ENCODE data around the gene ILF2. TPM values are rescaled to one million over a fixed set of nuclear protein-coding genes. Genes with fewer than 3 reads are reported as not detected.

Gene ILF2
- total RNA-seq, 3 donors from 2014 or later (not counting 1 experiment from before 2014, with no cell fraction given), result 97.6 to 134 (median 110) TPM

DNA sequence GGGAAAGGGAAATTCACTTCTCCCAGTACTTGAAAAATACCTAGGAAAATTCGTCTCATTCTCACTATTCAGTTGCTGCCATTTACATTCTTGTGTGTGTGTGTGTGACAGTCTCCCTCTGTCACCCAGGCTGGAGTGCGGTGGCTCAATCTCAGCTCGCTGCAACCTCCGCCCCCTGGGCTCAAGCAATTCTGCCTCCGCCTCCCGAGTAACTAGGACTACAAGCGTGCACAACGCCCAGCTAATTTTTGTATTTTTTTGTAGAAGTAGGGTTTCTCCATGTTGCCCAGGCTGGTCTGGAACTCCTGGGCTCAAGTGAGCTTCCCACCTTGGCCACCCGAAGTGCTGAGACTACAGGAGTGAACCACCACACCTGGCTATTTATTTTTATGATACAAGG, 11.1 kb downstream of the ILF2 start:
- TF ChIP-seq, protein P1, sequence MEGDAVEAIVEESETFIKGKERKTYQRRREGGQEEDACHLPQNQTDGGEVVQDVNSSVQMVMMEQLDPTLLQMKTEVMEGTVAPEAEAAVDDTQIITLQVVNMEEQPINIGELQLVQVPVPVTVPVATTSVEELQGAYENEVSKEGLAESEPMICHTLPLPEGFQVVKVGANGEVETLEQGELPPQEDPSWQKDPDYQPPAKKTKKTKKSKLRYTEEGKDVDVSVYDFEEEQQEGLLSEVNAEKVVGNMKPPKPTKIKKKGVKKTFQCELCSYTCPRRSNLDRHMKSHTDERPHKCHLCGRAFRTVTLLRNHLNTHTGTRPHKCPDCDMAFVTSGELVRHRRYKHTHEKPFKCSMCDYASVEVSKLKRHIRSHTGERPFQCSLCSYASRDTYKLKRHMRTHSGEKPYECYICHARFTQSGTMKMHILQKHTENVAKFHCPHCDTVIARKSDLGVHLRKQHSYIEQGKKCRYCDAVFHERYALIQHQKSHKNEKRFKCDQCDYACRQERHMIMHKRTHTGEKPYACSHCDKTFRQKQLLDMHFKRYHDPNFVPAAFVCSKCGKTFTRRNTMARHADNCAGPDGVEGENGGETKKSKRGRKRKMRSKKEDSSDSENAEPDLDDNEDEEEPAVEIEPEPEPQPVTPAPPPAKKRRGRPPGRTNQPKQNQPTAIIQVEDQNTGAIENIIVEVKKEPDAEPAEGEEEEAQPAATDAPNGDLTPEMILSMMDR (IDR thresholded peaks at IDR 0.05), result no peak
- no peaks in the 10 kb centered on the region for H3K9me3 ChIP-seq (ENCODE audit: control insufficient read depth, insufficient read depth, low read length)
- H3K4me1 Mint-ChIP-seq, result peaks cover 7 to 13% of the 10 kb centered on the region in 2 donors
- no peak for DNase-seq
- peak overlapping the region; percentile 92 for H3K4me3 Mint-ChIP-seq
- no peaks in the 10 kb centered on the region for H3K27me3 ChIP-seq (ENCODE audit: control insufficient read depth, insufficient read depth, low read length)
- intact Hi-C loops (cut with micrococcal nuclease), result no loop called here
- H3K4me3 ChIP-seq (ENCODE audit: low read length), result no peak overlapping the region
- no peaks in the 10 kb centered on the region for H3K36me3 Mint-ChIP-seq
- WGBS (ENCODE audit: insufficient coverage), result 96% methylated on average over 6 of the region's 9 CpGs
- H3K9me3 Mint-ChIP-seq, result no peaks in the 10 kb centered on the region
- peaks cover 42% of the 10 kb centered on the region for H3K36me3 ChIP-seq (ENCODE audit: control insufficient read depth, insufficient read depth, low read length)
- no peak overlapping the region for H3K27ac ChIP-seq (ENCODE audit: low read length)
- ATAC-seq, result no peak
- H3K27ac Mint-ChIP-seq, result peak overlapping the region; percentile 79 to 93
- peaks cover 18% of the 10 kb centered on the region for H3K4me1 ChIP-seq (ENCODE audit: control insufficient read depth, insufficient read depth, low read length)
- no peaks in the 10 kb centered on the region for H3K27me3 Mint-ChIP-seq (ENCODE audit: low read depth in 2 of 2)

DNA sequence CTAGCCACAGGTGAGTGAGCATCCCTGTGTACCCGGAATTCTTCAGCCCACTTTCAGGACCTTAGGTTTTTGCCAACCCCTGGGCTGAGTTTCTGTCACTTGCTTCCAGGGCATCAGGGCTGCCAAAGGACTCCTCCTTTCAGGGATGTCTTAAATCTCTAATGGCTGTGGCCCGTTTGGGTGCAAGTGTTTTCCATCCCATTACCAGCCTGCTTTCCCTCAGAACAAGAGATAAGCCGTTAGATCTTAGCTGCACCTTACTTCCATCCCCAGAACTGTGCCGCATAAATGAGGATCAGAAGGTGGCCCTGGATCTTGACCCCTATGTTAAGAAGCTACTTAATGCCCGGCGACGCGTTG, 11.6 kb downstream of the ILF2 start:
- Mint-ChIP-seq H3K9me3 (no peaks in the 10 kb centered on the region), H3K36me3 (no peaks in the 10 kb centered on the region), H3K27me3 (ENCODE audit: low read depth in 2 of 2) (no peaks in the 10 kb centered on the region), H3K4me1 (peaks cover 7 to 13% of the 10 kb centered on the region in 2 donors), H3K4me3 (peak overlapping the region; percentile 92), H3K27ac (peak overlapping the region; percentile 79 to 93)
- no peaks in the 10 kb centered on the region for H3K27me3 ChIP-seq (ENCODE audit: control insufficient read depth, insufficient read depth, low read length)
- peaks cover 18% of the 10 kb centered on the region for H3K4me1 ChIP-seq (ENCODE audit: control insufficient read depth, insufficient read depth, low read length)
- 58% methylated on average over 8 of the region's 8 CpGs for WGBS (ENCODE audit: insufficient coverage)
- DNase-seq (no peak), ATAC-seq (no peak)
- no peaks in the 10 kb centered on the region for H3K9me3 ChIP-seq (ENCODE audit: control insufficient read depth, insufficient read depth, low read length)
- intact Hi-C loops (cut with micrococcal nuclease), result no loop called here
- H3K4me3 ChIP-seq (ENCODE audit: low read length), result peak overlapping the region; percentile 73
- TF ChIP-seq, protein P1 (IDR thresholded peaks at IDR 0.05), result no peak
- peak overlapping the region; percentile 76 for H3K27ac ChIP-seq (ENCODE audit: low read length)
- peaks cover 37% of the 10 kb centered on the region for H3K36me3 ChIP-seq (ENCODE audit: control insufficient read depth, insufficient read depth, low read length)

DNA sequence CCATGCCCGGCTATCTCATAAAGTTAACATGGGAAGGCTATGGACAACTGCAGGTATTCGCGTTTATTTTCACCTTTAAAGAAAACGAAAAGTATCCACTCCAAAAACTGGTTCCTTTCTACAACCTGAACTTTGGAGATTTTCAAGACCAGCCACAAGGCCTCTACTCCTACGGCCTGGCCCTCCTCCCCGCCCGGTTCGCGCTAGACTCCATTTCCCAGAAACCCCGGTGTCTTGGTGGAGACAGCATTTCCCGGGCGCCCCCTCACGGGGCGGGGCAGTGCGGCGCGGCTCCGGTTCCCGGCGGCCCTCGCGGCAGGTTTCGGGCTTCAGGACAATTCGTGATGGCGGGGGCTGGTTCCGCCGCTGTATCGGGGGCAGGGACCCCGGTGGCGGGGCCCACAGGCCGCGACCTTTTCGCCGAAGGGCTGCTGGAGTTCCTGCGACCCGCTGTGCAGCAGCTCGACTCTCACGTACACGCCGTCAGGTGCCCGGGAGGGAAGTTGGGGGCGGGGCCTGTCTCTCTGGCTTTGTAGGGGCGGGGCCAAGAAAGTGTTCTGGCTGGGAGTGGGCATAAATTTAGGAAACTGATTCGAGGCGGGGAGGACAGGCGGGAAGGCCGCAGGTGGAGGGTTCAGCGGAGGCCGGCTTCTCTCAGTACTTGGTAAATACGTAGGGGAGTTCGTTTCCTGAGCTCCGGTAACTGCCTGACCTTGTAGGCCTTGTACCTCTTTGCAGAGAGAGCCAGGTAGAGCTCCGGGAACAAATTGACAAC, 12.2 kb downstream of the ILF2 start, which contains the start of gene SNAPIN:
TSS of gene SNAPIN (plus strand) at position 304 of the 775 bp plus-strand sequence. CDS start at position 345, 41 bp downstream.
- peak; percentile 86 to 91 for DNase-seq
- H3K4me1 Mint-ChIP-seq, result peaks cover 7 to 13% of the 10 kb centered on the region in 2 donors
- TF ChIP-seq, protein P1 (IDR thresholded peaks at IDR 0.05), result no peak
- intact Hi-C loops (cut with micrococcal nuclease), result loop anchor here (1.0 kb wide), 1 partner anchor 13 kb away; no protein-coding TSS in a partner anchor
- Histone ChIP-seq H3K4me3 (ENCODE audit: low read length) (peak within 1 kb of the TSS; percentile 73), H3K9me3 (ENCODE audit: control insufficient read depth, insufficient read depth, low read length) (no peaks in the 10 kb centered on the region), H3K36me3 (ENCODE audit: control insufficient read depth, insufficient read depth, low read length) (peaks cover 31% of the 10 kb centered on the region), H3K4me1 (ENCODE audit: control insufficient read depth, insufficient read depth, low read length) (peaks cover 18% of the 10 kb centered on the region), H3K27ac (ENCODE audit: low read length) (peak within 1 kb of the TSS; percentile 76), H3K27me3 (ENCODE audit: control insufficient read depth, insufficient read depth, low read length) (no peaks in the 10 kb centered on the region)
- 3% methylated on average over 53 of the region's 53 CpGs for WGBS (ENCODE audit: insufficient coverage)
- no peaks in the 10 kb centered on the region for H3K9me3 Mint-ChIP-seq
- peak; percentile 97 to 98 (median 97) for ATAC-seq
- H3K4me3 Mint-ChIP-seq, result peak within 1 kb of the TSS; percentile 92
- no peaks in the 10 kb centered on the region for H3K27me3 Mint-ChIP-seq (ENCODE audit: low read depth in 2 of 2)
- H3K27ac Mint-ChIP-seq, result peak within 1 kb of the TSS; percentile 79 to 93
- H3K36me3 Mint-ChIP-seq, result no peaks in the 10 kb centered on the region

Data from natural killer cell (primary cell).